HTERT RPE-1 (cell line): Measurements from ENCODE around the gene ITGA8.
"Not testable (repeated sequence)": the region's sequence is repeated elsewhere in the genome, so short reads cannot be mapped to it uniquely, and the experiment has no call there.

Experiments used
- in situ Hi-C: fragments of 300-500 bp; cut with MboI; formaldehyde crosslinking; loops from 4 replicates; pipeline ENCODE4 v1.14.3; 2020; ENCODE audit warnings: low sequenced_read_pairs

The ITGA8 gene

GRCh38 chr10:15567952-15568351 is 151.8 kb downstream of the ITGA8 start:
- in situ Hi-C loops, result no loop called here

GRCh38 chr10:15563246-15563645 is 156.5 kb downstream of the ITGA8 start:
- in situ Hi-C loops, result no loop called here

DNA sequence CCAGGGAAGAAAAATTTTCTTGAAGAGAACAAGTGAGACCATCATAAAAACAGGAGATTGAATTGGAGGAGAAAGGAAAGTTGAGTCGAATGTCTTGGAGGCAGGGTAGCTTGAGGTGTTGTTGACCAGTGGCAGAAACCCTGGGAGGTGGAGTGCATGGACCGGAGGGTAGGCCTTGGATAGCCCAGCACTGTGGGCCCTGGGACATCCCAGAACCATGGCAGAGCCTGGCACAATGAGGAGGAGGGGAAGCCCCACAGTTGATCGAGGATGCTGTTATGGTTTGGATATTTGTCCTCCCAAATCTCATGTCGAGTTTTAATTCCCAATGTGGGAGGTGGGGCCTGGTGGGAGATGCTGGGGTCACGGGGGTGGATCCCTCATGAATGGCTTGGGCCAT is 157.1 kb downstream of the ITGA8 start:
- in situ Hi-C loops, result no loop called here

DNA sequence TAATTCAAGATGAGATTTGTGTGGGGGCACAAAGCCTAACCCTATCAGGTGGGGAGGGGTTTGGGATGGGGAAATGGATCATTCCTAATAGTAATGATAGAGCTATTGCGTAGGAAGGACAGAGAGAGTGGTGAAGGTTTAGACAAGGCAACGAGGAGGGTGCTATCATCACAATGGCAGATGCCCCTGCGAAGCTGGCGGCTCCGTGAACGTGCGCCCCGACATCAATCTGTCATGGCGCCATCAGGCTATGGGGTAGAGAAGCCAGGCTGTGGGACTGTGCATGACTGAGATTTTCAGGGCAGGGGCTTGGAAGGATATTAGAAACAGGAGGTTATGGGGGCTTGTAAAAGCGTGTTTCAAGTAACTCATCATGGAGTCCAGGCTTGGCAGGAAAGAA is 157.6 kb downstream of the ITGA8 start:
- in situ Hi-C loops, result no loop called here

GRCh38 chr10:15558136-15558535 is 161.6 kb downstream of the ITGA8 start:
- in situ Hi-C loops, result no loop called here

- in situ Hi-C loops, result not testable (repeated sequence)
Observed at GRCh38 chr10:15557168-15557567, 162.6 kb downstream of the ITGA8 start.

- in situ Hi-C loops, result no loop called here
Observed at GRCh38 chr10:15550950-15551349, 168.8 kb downstream of the ITGA8 start.

- in situ Hi-C loops, result no loop called here
Observed at GRCh38 chr10:15548331-15548730, 171.4 kb downstream of the ITGA8 start.

GRCh38 chr10:15546606-15547005 is 173.1 kb downstream of the ITGA8 start:
- in situ Hi-C loops, result no loop called here

- in situ Hi-C loops, result no loop called here
Observed at GRCh38 chr10:15545884-15546283, 173.8 kb downstream of the ITGA8 start.

- in situ Hi-C loops, result no loop called here
Observed at GRCh38 chr10:15545266-15545665, 174.5 kb downstream of the ITGA8 start.

DNA sequence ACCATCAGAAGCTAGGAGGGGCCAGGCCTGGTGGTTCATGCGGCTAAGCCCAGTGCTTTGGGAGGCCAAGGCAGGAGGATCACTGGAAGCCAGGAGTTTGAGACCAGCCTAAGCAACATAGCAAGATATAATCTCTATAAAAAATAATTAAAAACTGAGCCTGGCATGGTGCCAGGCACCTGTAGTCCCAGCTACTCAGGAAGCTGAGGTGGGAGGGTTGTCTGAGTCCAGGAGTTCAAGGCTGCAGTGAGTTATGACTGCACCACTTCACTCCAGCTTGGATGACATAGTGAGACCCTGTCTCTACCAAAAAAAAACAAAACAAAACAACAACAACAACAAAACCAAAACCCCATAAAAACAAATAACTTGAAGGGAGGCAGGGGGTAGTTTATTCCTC is 175.7 kb downstream of the ITGA8 start:
- in situ Hi-C loops, result no loop called here

GRCh38 chr10:15542817-15543216 is 176.9 kb downstream of the ITGA8 start:
- in situ Hi-C loops, result no loop called here

- in situ Hi-C loops, result no loop called here
Observed at GRCh38 chr10:15541376-15541775, 178.3 kb downstream of the ITGA8 start.

DNA sequence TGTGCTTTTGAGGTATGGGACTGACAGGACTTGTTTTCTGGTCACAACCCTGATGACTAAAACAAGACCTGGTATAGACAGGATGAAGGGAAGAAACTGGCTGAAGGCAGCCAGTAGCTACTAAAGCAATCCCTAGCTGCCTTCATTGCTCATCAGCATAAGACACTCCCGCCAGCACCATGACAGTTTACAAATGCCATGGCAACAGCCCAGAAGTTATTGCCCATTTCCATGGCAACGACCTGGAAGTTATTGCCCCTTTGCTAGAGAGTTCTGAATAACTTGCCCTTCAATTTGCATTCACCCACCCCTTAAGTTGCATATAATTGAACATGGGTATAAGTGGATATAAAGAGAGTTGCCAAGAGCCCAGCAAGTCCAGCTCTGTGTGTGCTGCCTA is 179.0 kb downstream of the ITGA8 start:
- in situ Hi-C loops, result no loop called here

GRCh38 chr10:15539262-15539661 is 180.5 kb downstream of the ITGA8 start:
- in situ Hi-C loops, result no loop called here

- in situ Hi-C loops, result not testable (repeated sequence)
Observed at GRCh38 chr10:15534928-15535538, 184.7 kb downstream of the ITGA8 start.

GRCh38 chr10:15531927-15532722 is 187.6 kb downstream of the ITGA8 start:
- in situ Hi-C loops, result no loop called here

DNA sequence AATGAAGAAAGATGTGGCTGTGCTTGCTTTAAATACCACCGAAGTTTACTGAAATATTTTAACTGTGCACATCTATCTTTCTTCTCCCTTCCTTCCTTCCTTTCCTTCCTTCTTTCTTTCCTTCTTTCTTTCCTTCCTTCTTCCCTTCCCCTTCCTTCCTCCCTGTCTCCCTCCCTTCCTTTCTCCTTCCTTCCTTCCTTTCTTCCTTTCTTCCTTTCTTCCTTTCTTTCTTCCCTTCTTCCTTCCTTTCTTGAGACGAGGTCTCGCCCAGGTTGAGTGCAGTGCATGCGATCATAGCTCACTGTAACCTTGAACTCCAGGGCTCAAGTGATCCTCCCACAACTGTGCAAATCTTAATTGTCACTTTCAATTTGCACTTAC is 190.9 kb downstream of the ITGA8 start:
- in situ Hi-C loops, result no loop called here

DNA sequence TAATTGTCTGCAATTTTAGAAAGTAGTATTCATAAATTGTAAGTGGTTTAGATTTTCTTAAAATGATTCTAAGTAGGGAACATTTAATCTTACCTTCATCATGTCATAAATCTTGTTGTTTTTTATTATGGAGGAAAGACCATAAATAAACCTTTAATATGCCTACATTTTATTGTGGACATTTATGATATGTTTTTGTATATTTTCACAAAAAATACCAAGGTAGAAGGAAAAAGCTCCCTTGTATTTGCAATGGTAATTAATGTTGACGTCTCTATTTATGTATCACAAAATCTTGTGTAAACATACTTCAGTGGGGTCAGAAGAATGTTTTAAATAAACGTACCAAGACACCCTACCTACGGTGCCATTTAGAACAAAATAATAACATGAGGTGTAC is 193.0 kb downstream of the ITGA8 start:
- in situ Hi-C loops, result no loop called here

DNA sequence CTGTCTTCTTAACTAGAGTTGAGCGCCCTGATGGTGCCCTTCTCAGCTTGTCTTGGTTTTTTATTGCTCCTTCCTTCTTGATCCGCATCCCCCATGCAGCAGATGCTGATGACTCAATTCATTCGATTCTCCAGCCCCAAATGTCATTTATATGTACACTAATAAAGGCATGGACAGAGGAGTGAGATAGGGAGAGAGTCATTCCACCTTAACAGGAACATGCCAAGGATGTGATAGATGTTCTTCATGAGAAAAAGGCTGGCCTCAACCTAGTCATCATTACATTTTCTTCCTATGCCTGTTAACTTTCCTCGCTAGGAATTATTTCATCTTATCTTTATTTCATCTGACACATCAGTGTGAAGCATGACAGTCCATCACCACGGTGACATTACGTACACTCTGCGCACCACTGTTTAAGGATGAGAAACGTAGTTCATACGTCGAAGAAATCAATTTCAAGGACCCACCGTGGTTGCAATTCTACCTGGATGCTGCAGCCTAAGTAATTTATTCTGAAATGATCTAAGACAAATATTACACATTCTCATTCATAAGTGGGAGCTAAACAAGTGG is 198.3 kb downstream of the ITGA8 start:
- in situ Hi-C loops, result no loop called here

DNA sequence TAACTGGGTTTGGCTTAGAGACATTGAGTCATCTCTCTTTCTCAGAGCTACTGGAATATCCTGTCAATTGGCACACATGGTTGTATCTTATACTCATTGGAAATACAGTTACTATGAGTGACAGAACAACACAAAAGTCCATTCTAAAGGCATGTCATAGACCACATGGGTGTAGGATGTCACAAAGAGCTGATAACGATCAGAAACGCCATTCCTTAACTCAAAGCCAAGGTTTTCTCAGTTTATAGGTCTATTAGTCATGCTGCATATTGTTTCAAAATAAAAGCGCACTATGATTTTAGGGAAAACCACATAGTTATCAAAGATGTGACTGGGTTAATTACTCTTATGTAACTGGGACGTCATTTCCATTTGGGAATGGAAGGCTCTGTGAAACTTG is 201.5 kb downstream of the ITGA8 start:
- in situ Hi-C loops, result no loop called here
